ENCODE data around the gene ITIH3. TPM values are rescaled to one million over a fixed set of nuclear protein-coding genes. Genes with fewer than 3 reads are reported as not detected.

Gene ITIH3
- total RNA-seq, 1 donor from 2014 or later, result not detected

GRCh38 chr3:52827441-52827840, 32.8 kb downstream of the ITIH3 start:
- no peak for TF ChIP-seq CTCF (IDR thresholded peaks at IDR 0.05; ENCODE audit: unreplicated experiment)
- no peak overlapping the region for H3K27ac Mint-ChIP-seq (ENCODE audit: unreplicated experiment)
- no peaks in the 10 kb centered on the region for H3K9me3 Mint-ChIP-seq (ENCODE audit: unreplicated experiment)
- H3K36me3 Mint-ChIP-seq (ENCODE audit: low read depth, unreplicated experiment), result peaks cover 4% of the 10 kb centered on the region
- H3K27me3 Mint-ChIP-seq (ENCODE audit: unreplicated experiment), result no peaks in the 10 kb centered on the region
- no peak for DNase-seq (ENCODE audit: low spot score)
- H3K4me1 Mint-ChIP-seq (ENCODE audit: unreplicated experiment), result peaks cover 2% of the 10 kb centered on the region
- H3K4me3 Mint-ChIP-seq (ENCODE audit: unreplicated experiment), result no peak overlapping the region

GRCh38 chr3:52827866-52828376, 33.3 kb downstream of the ITIH3 start:
- Mint-ChIP-seq H3K27me3 (ENCODE audit: unreplicated experiment) (no peaks in the 10 kb centered on the region), H3K9me3 (ENCODE audit: unreplicated experiment) (no peaks in the 10 kb centered on the region), H3K27ac (ENCODE audit: unreplicated experiment) (no peak overlapping the region), H3K4me1 (ENCODE audit: unreplicated experiment) (peaks cover 2% of the 10 kb centered on the region), H3K36me3 (ENCODE audit: low read depth, unreplicated experiment) (peaks cover 4% of the 10 kb centered on the region), H3K4me3 (ENCODE audit: unreplicated experiment) (no peak overlapping the region)
- DNase-seq (ENCODE audit: low spot score), result peak; percentile 16
- no peak for TF ChIP-seq CTCF (IDR thresholded peaks at IDR 0.05; ENCODE audit: unreplicated experiment)

GRCh38 chr3:52829482-52829881, 34.9 kb downstream of the ITIH3 start:
- H3K27ac Mint-ChIP-seq (ENCODE audit: unreplicated experiment), result no peak overlapping the region
- no peak overlapping the region for H3K4me3 Mint-ChIP-seq (ENCODE audit: unreplicated experiment)
- no peak for TF ChIP-seq CTCF (IDR thresholded peaks at IDR 0.05; ENCODE audit: unreplicated experiment)

GRCh38 chr3:52829906-52830463, 35.4 kb downstream of the ITIH3 start:
- Mint-ChIP-seq H3K4me3 (ENCODE audit: unreplicated experiment) (no peak overlapping the region), H3K36me3 (ENCODE audit: low read depth, unreplicated experiment) (peaks cover 2% of the 10 kb centered on the region), H3K27ac (ENCODE audit: unreplicated experiment) (no peak overlapping the region), H3K9me3 (ENCODE audit: unreplicated experiment) (no peaks in the 10 kb centered on the region), H3K4me1 (ENCODE audit: unreplicated experiment) (peaks cover 2% of the 10 kb centered on the region), H3K27me3 (ENCODE audit: unreplicated experiment) (peaks cover 2% of the 10 kb centered on the region)
- TF ChIP-seq CTCF (IDR thresholded peaks at IDR 0.05; ENCODE audit: unreplicated experiment), result no peak
- DNase-seq (ENCODE audit: low spot score), result no peak

More at GRCh38 chr3:52829482-52829881, 34.9 kb downstream of the ITIH3 start:
- DNase-seq (ENCODE audit: low spot score), result no peak
- peaks cover 2% of the 10 kb centered on the region for H3K4me1 Mint-ChIP-seq (ENCODE audit: unreplicated experiment)
- H3K27me3 Mint-ChIP-seq (ENCODE audit: unreplicated experiment), result peaks cover 2% of the 10 kb centered on the region
- peaks cover 4% of the 10 kb centered on the region for H3K36me3 Mint-ChIP-seq (ENCODE audit: low read depth, unreplicated experiment)
- no peaks in the 10 kb centered on the region for H3K9me3 Mint-ChIP-seq (ENCODE audit: unreplicated experiment)

GRCh38 chr3:52830535-52831258, 36.1 kb downstream of the ITIH3 start, which contains the start of gene ITIH4:
Gene ITIH4, minus strand, starts transcription at chr3:52830672. Its CDS starts 30 bp downstream, at chr3:52830642.
- no peak for DNase-seq (ENCODE audit: low spot score)
- no peak for TF ChIP-seq CTCF (IDR thresholded peaks at IDR 0.05; ENCODE audit: unreplicated experiment)
- Mint-ChIP-seq H3K27me3 (ENCODE audit: unreplicated experiment) (peaks cover 2% of the 10 kb centered on the region), H3K4me1 (ENCODE audit: unreplicated experiment) (peaks cover 2% of the 10 kb centered on the region), H3K4me3 (ENCODE audit: unreplicated experiment) (no peak within 1 kb of the TSS), H3K27ac (ENCODE audit: unreplicated experiment) (no peak within 1 kb of the TSS), H3K9me3 (ENCODE audit: unreplicated experiment) (no peaks in the 10 kb centered on the region), H3K36me3 (ENCODE audit: low read depth, unreplicated experiment) (peaks cover 4% of the 10 kb centered on the region)

All from endothelial cell (in vitro differentiated cells).